GM21786 (cell line): ENCODE measurements around the gene C16orf82.
"Not testable (repeated sequence)": the region's sequence is repeated elsewhere in the genome, so short reads cannot be mapped to it uniquely, and the experiment has no call there.

Experiments used
- ATAC-seq: cut with Tn5 transposase; IDR thresholded peaks from one replicate; pipeline ENCODE4 v1.9.1; 2021; ENCODE audit not compliant: unreplicated experiment

C16orf82 gene

GRCh38 chr16:27086031-27086430 lies 19.3 kb downstream of the C16orf82 start:
- ATAC-seq: not testable (repeated sequence)

GRCh38 chr16:27088216-27088615 lies 21.5 kb downstream of the C16orf82 start:
- no peak for ATAC-seq

- ATAC-seq: no peak
Observed at GRCh38 chr16:27096375-27096774, 29.6 kb downstream of the C16orf82 start.

- no peak for ATAC-seq
Observed at GRCh38 chr16:27097800-27098230, 31.1 kb downstream of the C16orf82 start.

- ATAC-seq: no peak
Observed at GRCh38 chr16:27098366-27099049, 31.8 kb downstream of the C16orf82 start.

GRCh38 chr16:27102701-27103575 lies 36.2 kb downstream of the C16orf82 start:
- no peak for ATAC-seq

- ATAC-seq: no peak
Observed at GRCh38 chr16:27103954-27104353, 37.2 kb downstream of the C16orf82 start.

- no peak for ATAC-seq
Observed at GRCh38 chr16:27106305-27106704, 39.6 kb downstream of the C16orf82 start.

- no peak for ATAC-seq
Observed at GRCh38 chr16:27107185-27107592, 40.5 kb downstream of the C16orf82 start.

- no peak for ATAC-seq
Observed at GRCh38 chr16:27108051-27108770, 41.5 kb downstream of the C16orf82 start.

GRCh38 chr16:27108826-27109665 lies 42.3 kb downstream of the C16orf82 start:
- ATAC-seq: no peak

GRCh38 chr16:27109666-27110523 lies 43.2 kb downstream of the C16orf82 start:
- no peak for ATAC-seq

GRCh38 chr16:27110524-27110896 lies 43.8 kb downstream of the C16orf82 start:
- no peak for ATAC-seq

- no peak for ATAC-seq
Observed at GRCh38 chr16:27111486-27111885, 44.8 kb downstream of the C16orf82 start.

GRCh38 chr16:27112093-27112811 lies 45.5 kb downstream of the C16orf82 start:
- no peak for ATAC-seq

GRCh38 chr16:27113341-27113841 lies 46.7 kb downstream of the C16orf82 start:
- ATAC-seq: peak; percentile 58

- ATAC-seq: no peak
Observed at GRCh38 chr16:27114006-27114405, 47.3 kb downstream of the C16orf82 start.

- ATAC-seq: no peak
Observed at GRCh38 chr16:27118526-27118925, 51.8 kb downstream of the C16orf82 start.
